Smooth muscle cell (in vitro differentiated cells): ENCODE measurements around the gene CAMTA1. TPM values are rescaled to one million over a fixed set of nuclear protein-coding genes. Genes with fewer than 3 reads are reported as not detected.

ENCODE experiments used
- DNase-seq: peaks from one replicate; lab custom pipeline; 2025; ENCODE audit not compliant: unreplicated experiment; lab: John Stamatoyannopoulos, UW
- H2AFZ ChIP-seq: fragments of 200-600 bp; sonication (generic); 2 replicates; pipeline ENCODE4 v1.6.0; 2016; ENCODE audit warnings: antibody characterized with exemption, low read depth, mild to moderate bottlenecking
- H3F3A ChIP-seq: fragments of 200-600 bp; sonication (generic); 2 replicates; pipeline ENCODE4 v1.6.0; 2017; ENCODE audit warnings: antibody characterized with exemption, low read depth
- H3K27ac ChIP-seq: fragments of 200-600 bp; sonication (generic); 2 replicates; pipeline ENCODE4 v1.5.1; 2016; ENCODE audit warnings: low read depth, mild to moderate bottlenecking
- H3K27me3 ChIP-seq: fragments of 200-600 bp; sonication (generic); 2 replicates; pipeline ENCODE4 v1.6.1; 2016; ENCODE audit warnings: low read depth, mild to moderate bottlenecking
- H3K36me3 ChIP-seq: fragments of 200-600 bp; sonication (generic); 2 replicates; pipeline ENCODE4 v1.5.1; 2016; ENCODE audit warnings: low read depth
- H3K4me1 ChIP-seq: fragments of 200-600 bp; sonication (generic); 2 replicates; pipeline ENCODE4 v1.5.1; 2016; ENCODE audit warnings: low read depth
- H3K4me2 ChIP-seq: fragments of 200-600 bp; sonication (generic); 2 replicates; pipeline ENCODE4 v1.6.0; 2016; ENCODE audit warnings: mild to moderate bottlenecking
- H3K4me3 ChIP-seq: fragments of 200-600 bp; sonication (generic); 2 replicates; pipeline ENCODE4 v1.5.1; 2016; ENCODE audit warnings: mild to moderate bottlenecking
- H3K79me2 ChIP-seq: fragments of 200-600 bp; sonication (generic); 2 replicates; pipeline ENCODE4 v1.6.0; 2016; ENCODE audit warnings: low read depth, mild to moderate bottlenecking
- H3K9ac ChIP-seq: fragments of 200-600 bp; sonication (generic); 2 replicates; pipeline ENCODE4 v1.6.0; 2016; ENCODE audit warnings: low read depth
- H3K9me3 ChIP-seq: fragments of 200-600 bp; sonication (generic); replicated peaks from 2 replicates; pipeline ENCODE4 v1.5.1; 2016; ENCODE audit warnings: low read depth
- H4K20me1 ChIP-seq: fragments of 200-600 bp; sonication (generic); 2 replicates; pipeline ENCODE4 v1.6.0; 2016; ENCODE audit warnings: low read depth
- WGBS: methylation state at CpG from one replicate; pipeline ENCODE4 v1.1.7; 2016; ENCODE audit warnings: low lambda C conversion rate; 5-methylcytosine and 5-hydroxymethylcytosine counted together
- polyA plus RNA-seq: library from polyadenylated mRNA; unstranded; fragments of >200 nt; fragmentation: Nextera tagmentation; extraction: Ambion mirVana; gene quantifications from 2 replicates; pipeline ENCODE4 v1.2.1, GENCODE V29; 2016
- total RNA-seq: library from RNA; depleted of rRNA; stranded (reverse); fragments of >200 nt; gene quantifications from 2 replicates; pipeline ENCODE4 v1.2.3, GENCODE V29; 2014
- TF ChIP-seq, protein P1 (sequence below): fragments of 200-600 bp; sonication (generic); IDR thresholded peaks from 2 replicates; pipeline ENCODE4 v1.5.1; 2017; ENCODE audit warnings: borderline replicate concordance, mild to moderate bottlenecking, antibody characterized with exemption; ENCODE audit not compliant: insufficient read depth, poor library complexity, severe bottlenecking

Gene CAMTA1
- total and polyA plus RNA-seq, 2 experiments from 2014 or later: 139 to 145 TPM

DNA sequence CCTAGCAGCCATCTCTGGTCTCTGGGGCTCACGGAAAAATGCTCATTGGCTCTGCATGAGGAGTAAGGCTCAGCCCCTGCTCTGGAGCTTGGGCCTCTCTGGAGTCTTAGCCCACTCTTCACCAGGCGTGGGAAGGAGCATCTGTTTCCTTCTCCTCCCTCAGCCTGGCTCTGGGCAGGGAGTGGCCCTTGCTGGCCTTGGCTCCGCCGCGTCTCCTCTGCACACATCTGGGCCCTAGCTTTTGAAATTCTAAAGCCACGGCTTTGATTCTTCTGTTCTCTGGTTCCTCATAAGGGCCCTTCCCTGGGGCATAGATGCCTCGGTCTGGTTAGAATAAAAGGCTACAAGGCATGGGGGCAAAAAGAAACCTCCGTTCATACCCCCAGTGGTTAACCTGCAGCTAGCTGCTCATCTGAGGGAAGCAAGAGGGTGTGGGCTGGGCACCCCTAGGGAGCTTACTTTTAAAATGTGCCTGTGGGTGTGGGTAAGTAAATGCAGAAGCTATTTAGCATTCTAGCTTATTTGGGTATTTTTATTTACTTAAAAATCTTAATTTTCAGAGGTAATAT lies 145.6 kb downstream of the CAMTA1 start:
- 59% methylated on average over 8 of the region's 8 CpGs for WGBS
- no peaks in the 10 kb centered on the region for H3K36me3 ChIP-seq
- no peak overlapping the region for H3K9ac ChIP-seq
- no peak overlapping the region for H3K4me3 ChIP-seq
- no peaks in the 10 kb centered on the region for H4K20me1 ChIP-seq
- H3K79me2 ChIP-seq: no peaks in the 10 kb centered on the region
- no peaks in the 10 kb centered on the region for H3K4me1 ChIP-seq
- TF ChIP-seq, protein P1, sequence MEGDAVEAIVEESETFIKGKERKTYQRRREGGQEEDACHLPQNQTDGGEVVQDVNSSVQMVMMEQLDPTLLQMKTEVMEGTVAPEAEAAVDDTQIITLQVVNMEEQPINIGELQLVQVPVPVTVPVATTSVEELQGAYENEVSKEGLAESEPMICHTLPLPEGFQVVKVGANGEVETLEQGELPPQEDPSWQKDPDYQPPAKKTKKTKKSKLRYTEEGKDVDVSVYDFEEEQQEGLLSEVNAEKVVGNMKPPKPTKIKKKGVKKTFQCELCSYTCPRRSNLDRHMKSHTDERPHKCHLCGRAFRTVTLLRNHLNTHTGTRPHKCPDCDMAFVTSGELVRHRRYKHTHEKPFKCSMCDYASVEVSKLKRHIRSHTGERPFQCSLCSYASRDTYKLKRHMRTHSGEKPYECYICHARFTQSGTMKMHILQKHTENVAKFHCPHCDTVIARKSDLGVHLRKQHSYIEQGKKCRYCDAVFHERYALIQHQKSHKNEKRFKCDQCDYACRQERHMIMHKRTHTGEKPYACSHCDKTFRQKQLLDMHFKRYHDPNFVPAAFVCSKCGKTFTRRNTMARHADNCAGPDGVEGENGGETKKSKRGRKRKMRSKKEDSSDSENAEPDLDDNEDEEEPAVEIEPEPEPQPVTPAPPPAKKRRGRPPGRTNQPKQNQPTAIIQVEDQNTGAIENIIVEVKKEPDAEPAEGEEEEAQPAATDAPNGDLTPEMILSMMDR: no peak
- no peaks in the 10 kb centered on the region for H3K9me3 ChIP-seq
- H3K4me2 ChIP-seq: no peak overlapping the region
- no peaks in the 10 kb centered on the region for H3F3A ChIP-seq
- DNase-seq: no peak
- H3K27me3 ChIP-seq: no peaks in the 10 kb centered on the region
- no peak overlapping the region for H2AFZ ChIP-seq
- no peak overlapping the region for H3K27ac ChIP-seq

DNA sequence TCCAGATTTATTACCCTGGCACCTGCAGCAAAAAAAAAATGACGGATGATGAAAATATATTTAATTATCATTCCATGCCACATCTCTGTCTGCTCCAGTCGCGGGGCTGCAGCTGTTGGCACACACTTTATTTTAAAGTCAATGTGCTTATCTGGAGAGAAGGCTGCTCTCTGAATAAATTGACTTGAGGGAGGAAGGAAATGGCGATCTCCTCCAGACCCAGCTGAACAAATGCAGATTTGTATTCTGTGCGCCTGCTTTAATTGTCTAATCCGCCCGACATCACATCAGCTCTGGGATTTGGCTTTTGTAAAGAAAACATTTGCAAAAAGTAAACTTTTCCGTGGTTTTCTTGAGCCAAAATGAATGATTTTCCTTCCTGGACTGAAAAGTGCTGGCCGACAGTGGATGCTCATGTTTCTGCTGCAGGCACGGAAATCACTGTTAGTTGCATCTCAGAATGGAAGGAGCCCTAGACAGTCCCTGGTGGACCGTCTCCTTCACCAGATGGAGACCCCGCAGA lies 150.2 kb downstream of the CAMTA1 start:
- no peaks in the 10 kb centered on the region for H3K36me3 ChIP-seq
- no peaks in the 10 kb centered on the region for H3K9me3 ChIP-seq
- WGBS: 59% methylated on average over 12 of the region's 12 CpGs
- no peaks in the 10 kb centered on the region for H4K20me1 ChIP-seq
- no peaks in the 10 kb centered on the region for H3F3A ChIP-seq
- H2AFZ ChIP-seq: no peak overlapping the region
- TF ChIP-seq, protein P1: no peak
- H3K4me2 ChIP-seq: no peak overlapping the region
- no peaks in the 10 kb centered on the region for H3K79me2 ChIP-seq
- H3K9ac ChIP-seq: no peak overlapping the region
- no peak overlapping the region for H3K4me3 ChIP-seq
- H3K27ac ChIP-seq: no peak overlapping the region
- no peak for DNase-seq
- no peaks in the 10 kb centered on the region for H3K27me3 ChIP-seq
- H3K4me1 ChIP-seq: no peaks in the 10 kb centered on the region

DNA sequence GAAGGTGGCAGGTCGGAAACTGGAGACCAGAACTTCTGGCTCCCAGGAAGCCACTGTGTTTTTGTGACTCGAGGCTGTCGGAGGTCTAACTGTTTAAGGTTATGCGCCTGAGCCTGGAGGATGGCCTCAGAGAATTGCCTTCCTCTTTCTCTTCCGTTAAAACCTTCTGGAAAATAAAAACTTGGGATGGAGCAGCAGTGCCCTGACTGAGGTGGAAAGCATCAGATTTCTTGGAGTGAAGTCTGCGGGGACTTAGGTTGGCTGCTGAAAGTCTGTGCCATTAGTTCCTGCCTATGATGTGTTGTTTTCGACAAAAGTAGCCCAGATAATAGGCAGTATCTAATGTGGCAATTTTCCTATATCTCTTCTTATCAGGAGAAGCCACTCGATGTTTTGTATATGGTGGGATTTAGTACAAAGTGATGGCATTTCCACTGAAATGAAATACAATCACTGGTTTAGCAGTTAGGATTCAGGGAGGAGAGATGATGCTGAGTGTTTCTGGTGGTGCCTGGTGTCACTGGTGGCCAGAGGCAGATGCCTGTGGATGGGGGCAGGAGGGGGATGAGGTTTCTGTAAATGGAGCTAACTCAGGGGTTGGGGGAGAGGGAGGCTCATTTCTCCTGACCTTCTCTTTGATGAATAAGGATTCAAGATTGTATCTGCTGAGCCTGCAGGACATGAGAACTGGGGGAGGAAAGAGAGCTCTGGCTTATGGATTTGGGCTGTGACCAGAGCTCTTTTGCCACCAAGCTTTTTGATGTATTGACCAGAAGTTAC lies 150.8 kb downstream of the CAMTA1 start:
- H4K20me1 ChIP-seq: no peaks in the 10 kb centered on the region
- H3K79me2 ChIP-seq: no peaks in the 10 kb centered on the region
- no peak for DNase-seq
- H3K9me3 ChIP-seq: no peaks in the 10 kb centered on the region
- TF ChIP-seq, protein P1: no peak
- H3K27me3 ChIP-seq: no peaks in the 10 kb centered on the region
- no peaks in the 10 kb centered on the region for H3K36me3 ChIP-seq
- H3K9ac ChIP-seq: no peak overlapping the region
- no peak overlapping the region for H3K4me2 ChIP-seq
- H3F3A ChIP-seq: no peaks in the 10 kb centered on the region
- H3K4me1 ChIP-seq: no peaks in the 10 kb centered on the region
- 66% methylated on average over 8 of the region's 8 CpGs for WGBS
- H3K27ac ChIP-seq: no peak overlapping the region
- no peak overlapping the region for H3K4me3 ChIP-seq
- H2AFZ ChIP-seq: no peak overlapping the region
